DOHH2 (cell line): ENCODE measurements around the gene ARL6IP4.

Experiments used
- H3F3A ChIP-seq: fragments of 200-600 bp; sonication (generic), shearing (Covaris generic); 2 replicates; pipeline ENCODE4 v1.6.0; 2016; ENCODE audit warnings: antibody characterized with exemption, mild to moderate bottlenecking; ENCODE audit not compliant: control insufficient read depth, insufficient read depth
- H3K27ac ChIP-seq: fragments of 200-600 bp; sonication (generic); 2 replicates; pipeline ENCODE4 v1.5.1; 2014; ENCODE audit warnings: low read depth, mild to moderate bottlenecking, low read length, moderate library complexity
- H3K27me3 ChIP-seq: fragments of 200-600 bp; sonication (generic); 2 replicates; pipeline ENCODE4 v1.6.1; 2014; ENCODE audit warnings: mild to moderate bottlenecking, low read length, mixed read lengths; ENCODE audit not compliant: control insufficient read depth
- H3K36me3 ChIP-seq: fragments of 200-600 bp; sonication (generic); 2 replicates; pipeline ENCODE4 v1.6.1; 2014; ENCODE audit warnings: mild to moderate bottlenecking, low read length, moderate library complexity, mixed read lengths; ENCODE audit not compliant: control insufficient read depth
- H3K4me1 ChIP-seq: fragments of 200-600 bp; sonication (generic); 2 replicates; pipeline ENCODE4 v1.6.1; 2014; ENCODE audit warnings: mild to moderate bottlenecking, low read length, mixed read lengths; ENCODE audit not compliant: control insufficient read depth
- H3K4me2 ChIP-seq: fragments of 200-600 bp; sonication (generic); 2 replicates; pipeline ENCODE4 v1.6.0; 2014; ENCODE audit warnings: mild to moderate bottlenecking, low read length, moderate library complexity
- H3K4me3 ChIP-seq: fragments of 200-600 bp; sonication (generic); 2 replicates; pipeline ENCODE4 v1.5.1; 2014; ENCODE audit warnings: mild to moderate bottlenecking, low read length, mixed read lengths
- H3K79me2 ChIP-seq: fragments of 200-600 bp; sonication (generic); 2 replicates; pipeline ENCODE4 v1.6.1; 2014; ENCODE audit warnings: mild to moderate bottlenecking, low read length, mixed read lengths; ENCODE audit not compliant: control insufficient read depth
- H3K9me2 ChIP-seq: fragments of 200-600 bp; sonication (generic); replicated peaks from 2 replicates; pipeline ENCODE4 v1.6.1; 2014; ENCODE audit warnings: mild to moderate bottlenecking, low read length, mixed read lengths; ENCODE audit not compliant: control insufficient read depth
- H3K9me3 ChIP-seq: fragments of 200-600 bp; sonication (generic); 2 replicates; pipeline ENCODE4 v1.6.1; 2014; ENCODE audit warnings: antibody characterized with exemption, low read length, mixed read lengths; ENCODE audit not compliant: control insufficient read depth, insufficient read depth
- H4K20me1 ChIP-seq: fragments of 200-600 bp; sonication (generic); 2 replicates; pipeline ENCODE4 v1.6.0; 2014; ENCODE audit warnings: low read depth, mild to moderate bottlenecking, antibody characterized with exemption, low read length, moderate library complexity; ENCODE audit not compliant: control insufficient read depth, insufficient read depth
- CTCF ChIP-seq: fragments of 200-600 bp; sonication (generic); IDR thresholded peaks from one replicate; pipeline ENCODE4 v1.5.1; 2014; ENCODE audit warnings: antibody characterized with exemption, mild to moderate bottlenecking, low read depth, low read length; ENCODE audit not compliant: poor library complexity, severe bottlenecking
- EZH2phosphoT487 ChIP-seq: fragments of 200-600 bp; sonication (generic); IDR thresholded peaks from 2 replicates; pipeline ENCODE4 v1.6.1; 2017; ENCODE audit warnings: borderline replicate concordance, mild to moderate bottlenecking, antibody characterized with exemption, low read length, moderate library complexity, mixed read lengths

Gene ARL6IP4

GRCh38 chr12:122986258-122986871 lies 5.9 kb downstream of the ARL6IP4 start:
- Histone ChIP-seq H3K9me3 (no peaks in the 10 kb centered on the region), H3F3A (peaks cover 7% of the 10 kb centered on the region; the same call in 1 of the 2 replicates), H3K36me3 (peaks cover 25% of the 10 kb centered on the region), H3K27me3 (no peaks in the 10 kb centered on the region), H3K4me2 (no peak overlapping the region), H3K4me3 (no peak overlapping the region), H3K27ac (no peak overlapping the region), H3K4me1 (peaks cover 26% of the 10 kb centered on the region), H3K79me2 (peaks cover 16% of the 10 kb centered on the region), H3K9me2 (no peaks in the 10 kb centered on the region), H4K20me1 (peaks cover 9% of the 10 kb centered on the region; the same call in 1 of the 2 replicates)
- TF ChIP-seq EZH2phosphoT487: no peak
- no peak for TF ChIP-seq CTCF

- Histone ChIP-seq H4K20me1 (peaks cover 3% of the 10 kb centered on the region; the same call in 1 of the 2 replicates), H3K36me3 (peaks cover 17% of the 10 kb centered on the region), H3K79me2 (peaks cover 6% of the 10 kb centered on the region), H3K4me1 (peaks cover 19% of the 10 kb centered on the region), H3K9me3 (no peaks in the 10 kb centered on the region), H3K27me3 (no peaks in the 10 kb centered on the region), H3K4me2 (no peak overlapping the region), H3F3A (peaks cover 7% of the 10 kb centered on the region; the same call in 1 of the 2 replicates), H3K27ac (no peak overlapping the region), H3K9me2 (no peaks in the 10 kb centered on the region), H3K4me3 (no peak overlapping the region)
- no peak for TF ChIP-seq EZH2phosphoT487
Observed at GRCh38 chr12:122987086-122987951, 6.8 kb downstream of the ARL6IP4 start.

- Histone ChIP-seq H3K4me1 (peaks cover 12% of the 10 kb centered on the region), H3K4me3 (no peak overlapping the region), H3K4me2 (no peak overlapping the region), H4K20me1 (no peaks in the 10 kb centered on the region), H3K36me3 (peaks cover 10% of the 10 kb centered on the region), H3K27me3 (no peaks in the 10 kb centered on the region), H3F3A (peaks cover 7% of the 10 kb centered on the region; the same call in 1 of the 2 replicates), H3K9me3 (no peaks in the 10 kb centered on the region), H3K9me2 (no peaks in the 10 kb centered on the region), H3K79me2 (no peaks in the 10 kb centered on the region), H3K27ac (no peak overlapping the region)
- TF ChIP-seq EZH2phosphoT487: no peak
- no peak for TF ChIP-seq CTCF
Observed at GRCh38 chr12:122988036-122988435, 7.6 kb downstream of the ARL6IP4 start.
